Measurements from ENCODE around the gene XCR1.
A peak's percentile ranks its signal among the peaks of the same experiment; 100 is the strongest.
"Not testable (repeated sequence)": the region's sequence is repeated elsewhere in the genome, so short reads cannot be mapped to it uniquely, and the experiment has no call there.

The XCR1 gene

GRCh38 chr3:46038071-46038470 lies 10.8 kb upstream of the XCR1 start:
- DNase-seq, result not testable (repeated sequence)

DNA sequence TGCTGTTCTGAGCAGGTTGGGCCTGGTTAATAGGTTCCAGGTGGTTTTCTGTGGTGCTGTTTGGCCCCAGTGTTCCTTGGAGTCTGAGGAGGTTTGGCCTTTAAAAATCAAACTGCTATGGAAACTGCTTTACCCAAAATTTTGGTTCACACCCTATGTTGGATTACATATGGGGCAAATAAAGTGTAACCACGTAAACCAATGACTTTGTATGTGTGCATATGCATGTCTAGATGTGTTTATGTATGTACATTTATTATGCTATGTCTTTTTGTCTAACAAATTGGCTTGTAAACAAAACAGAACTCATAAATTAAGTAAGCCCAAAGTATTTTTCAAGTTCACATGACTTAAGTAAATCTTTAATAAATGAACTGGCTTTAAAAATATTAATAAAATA lies 8.9 kb upstream of the XCR1 start:
- no peak for DNase-seq

GRCh38 chr3:46031747-46032146 lies 4.5 kb upstream of the XCR1 start:
- no peak for DNase-seq

GRCh38 chr3:46031269-46031668 lies 4.0 kb upstream of the XCR1 start:
- no peak for DNase-seq

DNA sequence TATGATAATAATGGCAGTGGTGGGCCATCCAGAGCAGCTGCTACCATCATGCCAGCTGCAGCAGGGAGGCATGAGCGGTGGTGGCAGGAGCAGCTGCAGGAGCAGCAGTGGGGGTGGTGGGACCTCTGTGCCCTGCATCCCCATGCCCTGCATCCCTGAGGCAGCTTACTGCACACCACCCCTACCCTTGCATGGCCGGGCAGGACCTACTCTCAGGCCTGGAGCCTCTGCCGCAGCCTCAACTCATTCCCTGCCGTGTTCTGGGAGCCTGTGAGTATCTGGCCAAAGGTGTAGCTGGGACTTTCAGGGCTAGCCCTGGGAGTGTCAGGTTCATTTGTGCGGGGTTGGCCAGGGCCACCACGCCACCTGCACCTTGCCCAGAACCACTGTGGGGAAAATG lies 3.3 kb upstream of the XCR1 start:
- DNase-seq, result no peak

GRCh38 chr3:46029953-46030543 lies 2.8 kb upstream of the XCR1 start:
- no peak for DNase-seq

DNA sequence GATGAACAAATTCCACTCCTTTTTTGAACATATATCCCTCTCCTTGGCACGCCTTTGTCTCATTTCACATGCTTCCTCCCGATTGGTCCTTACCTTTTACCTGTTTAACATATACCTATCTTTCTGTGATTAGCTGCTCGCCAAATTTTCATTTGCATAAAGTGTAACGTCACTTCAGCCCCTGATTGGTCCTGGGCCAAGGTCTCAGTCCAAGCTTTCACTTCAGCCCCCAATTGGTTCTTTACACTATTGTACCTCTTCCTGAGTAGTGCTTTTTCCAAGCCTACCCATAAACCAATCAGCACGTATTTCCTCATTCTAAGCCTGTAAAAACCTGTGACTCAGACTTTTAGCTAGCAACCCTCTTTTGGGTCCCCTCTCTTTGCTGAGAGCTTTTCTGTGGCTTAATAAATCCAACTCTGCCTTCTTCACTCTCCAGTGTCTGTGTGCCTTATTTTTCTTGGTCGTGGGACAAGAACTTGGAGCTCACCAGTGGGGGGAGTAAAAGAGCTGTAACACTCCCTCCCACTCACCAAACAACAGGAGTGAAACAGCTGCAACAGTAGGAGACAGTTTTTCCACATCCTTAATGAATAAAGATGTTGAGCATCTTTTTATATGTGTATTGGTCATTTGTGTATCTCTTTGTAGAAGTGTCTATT lies 584 bp upstream of the XCR1 start:
- DNase-seq, result no peak

- DNase-seq, result no peak
Observed at GRCh38 chr3:46025139-46025538, 2.1 kb downstream of the XCR1 start.

GRCh38 chr3:46024131-46024530 lies 3.2 kb downstream of the XCR1 start:
- DNase-seq, result no peak

- no peak for DNase-seq
Observed at GRCh38 chr3:46022909-46023785, 4.1 kb downstream of the XCR1 start.

GRCh38 chr3:46021516-46021915 lies 5.8 kb downstream of the XCR1 start:
- DNase-seq, result no peak

- DNase-seq, result no peak
Observed at GRCh38 chr3:46020766-46021510, 6.3 kb downstream of the XCR1 start.

GRCh38 chr3:46019707-46020106 lies 7.6 kb downstream of the XCR1 start:
- no peak for DNase-seq

- DNase-seq, result no peak
Observed at GRCh38 chr3:46017720-46018119, 9.6 kb downstream of the XCR1 start.

DNA sequence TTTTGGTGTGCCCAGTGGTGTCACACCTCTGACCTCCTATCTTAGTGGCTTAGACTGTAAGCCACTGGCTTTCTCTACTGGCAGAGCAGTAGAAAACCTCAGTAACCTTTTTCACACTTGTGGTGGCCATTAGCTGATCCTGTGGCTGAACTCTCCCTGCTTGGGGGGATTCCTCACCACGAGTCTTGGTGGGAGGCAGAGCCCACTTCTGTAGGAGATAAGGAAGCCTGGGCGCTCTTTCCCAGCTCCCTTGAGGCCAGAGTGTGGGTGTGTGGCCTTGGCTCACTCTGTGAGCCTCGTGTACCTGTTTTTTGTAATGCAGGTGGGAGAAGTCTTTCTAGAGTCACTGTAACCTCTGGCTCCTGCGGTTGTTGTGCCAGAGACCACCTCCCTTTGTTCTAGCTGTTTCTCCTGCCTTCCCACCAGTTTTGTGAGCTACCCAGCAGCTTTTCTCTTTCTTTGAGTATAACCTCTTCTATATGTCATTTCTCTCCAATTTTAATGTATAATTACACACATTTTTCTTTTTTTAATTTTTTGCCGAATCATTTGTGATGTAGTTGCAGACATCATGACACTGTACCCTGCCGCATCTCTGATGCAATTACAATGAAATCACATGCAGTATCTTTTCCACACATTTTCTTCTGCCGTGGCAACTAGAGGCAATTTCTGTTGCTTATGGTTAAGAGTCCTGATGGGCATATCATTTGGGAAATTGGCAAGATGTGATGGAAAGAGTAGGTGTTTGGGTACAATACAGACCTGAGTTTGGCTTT lies 13.8 kb downstream of the XCR1 start:
- DNase-seq, result no peak

DNA sequence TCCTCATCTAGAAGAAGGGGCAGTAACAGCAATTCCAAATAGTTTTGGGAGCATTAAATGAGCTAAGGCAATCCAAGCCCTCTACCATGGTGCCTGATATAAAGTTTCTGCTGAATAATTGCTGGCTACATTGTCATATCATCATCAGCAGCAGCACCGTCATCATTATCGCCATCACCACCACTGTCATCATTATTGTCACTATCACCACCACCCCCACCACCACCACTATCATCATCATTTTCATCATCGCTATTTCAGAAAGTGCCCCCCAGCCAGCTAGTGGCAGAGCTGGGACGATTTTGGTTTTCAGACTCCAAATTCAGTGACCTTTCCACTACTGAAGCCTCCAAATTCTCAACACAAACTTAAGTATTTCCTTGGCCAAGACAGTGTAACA lies 15.0 kb downstream of the XCR1 start:
- no peak for DNase-seq

GRCh38 chr3:46010519-46011113 lies 16.7 kb downstream of the XCR1 start:
- no peak for DNase-seq

DNA sequence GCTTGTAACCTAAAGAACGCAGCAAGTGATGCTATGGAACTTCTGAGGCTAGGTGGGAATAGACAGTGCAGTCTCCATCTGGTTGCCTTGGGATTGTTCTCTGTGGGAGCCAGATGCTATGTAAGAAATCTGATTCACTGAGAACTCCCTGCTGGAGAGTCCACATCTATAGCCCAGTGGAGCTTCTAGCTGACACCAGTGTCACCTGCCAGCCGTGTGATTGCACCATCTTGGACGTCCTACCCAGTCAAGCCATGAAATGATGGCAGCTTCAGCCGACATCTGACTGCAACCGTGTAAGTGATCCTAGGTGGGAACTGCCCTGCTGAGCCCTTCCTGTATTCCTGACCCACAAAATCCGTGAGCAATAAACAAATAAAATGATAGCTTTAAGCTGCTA lies 19.2 kb downstream of the XCR1 start:
- DNase-seq, result peak in 1 of 2 experiments; percentile 4

GRCh38 chr3:46007280-46007679 lies 20.0 kb downstream of the XCR1 start:
- no peak for DNase-seq

DNA sequence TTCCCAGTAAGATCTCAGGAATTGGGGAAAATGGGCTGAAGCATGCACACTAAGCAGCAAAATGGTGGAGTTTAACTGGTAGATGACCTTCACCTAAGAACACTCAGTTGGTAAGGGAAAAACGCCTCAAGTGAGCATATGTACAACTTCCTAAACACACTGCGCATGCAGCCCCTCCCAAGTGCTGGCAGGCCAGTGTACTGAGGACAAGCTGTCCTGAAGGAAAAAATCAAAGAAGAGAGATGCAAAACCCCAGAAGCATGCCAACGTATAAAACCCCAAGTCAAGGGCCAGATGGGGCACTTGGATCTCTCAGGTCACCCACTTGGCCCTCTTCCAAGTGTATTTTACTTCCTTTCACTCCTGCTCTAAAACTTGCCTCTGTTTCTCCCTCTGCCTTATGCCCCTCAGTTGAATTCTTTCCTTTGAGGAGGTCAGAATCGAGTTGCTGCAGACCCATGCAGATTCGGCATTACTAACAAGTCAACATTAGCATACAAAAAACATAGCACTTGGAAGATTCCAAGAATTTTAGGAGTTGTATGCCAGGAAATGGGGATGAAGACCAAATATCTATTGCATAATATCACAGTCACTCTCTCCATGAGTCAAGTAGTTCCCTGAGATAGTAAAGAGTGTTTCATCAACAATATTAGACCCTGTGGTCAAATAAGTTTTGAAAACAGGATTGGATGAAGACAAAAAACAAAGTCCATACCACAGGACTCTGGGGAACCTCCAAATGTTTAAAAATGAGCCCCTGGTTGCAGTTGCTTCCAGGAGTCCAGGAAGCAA lies 20.8 kb downstream of the XCR1 start:
- peak in 1 of 2 experiments; percentile 27 for DNase-seq

- DNase-seq, result peak; percentile 15 to 79
Observed at GRCh38 chr3:46003706-46004105, 23.6 kb downstream of the XCR1 start.
